Measurements from ENCODE around the gene PPM1N. TPM values are rescaled to one million over a fixed set of nuclear protein-coding genes. Genes with fewer than 3 reads are reported as not detected.
"Not testable (repeated sequence)": the region's sequence is repeated elsewhere in the genome, so short reads cannot be mapped to it uniquely, and the experiment has no call there.

The PPM1N gene
- total RNA-seq, 4 donors from 2014 or later = 1.5 to 1.7 TPM; not detected in 2

GRCh38 chr19:45506989-45507871, 9.0 kb downstream of the PPM1N start, which contains the start of gene VASP:
Gene VASP (plus strand): TSS chr19:45507479. CDS start chr19:45507772, 293 bp downstream.
- Histone ChIP-seq H3K4me1 (peaks cover 0 to 39% (median 10%) of the 10 kb centered on the region in 4 donors), H3K27ac (peak within 1 kb of the TSS; percentile 93 to 98 (median 98)), H3K36me3 (no peaks in the 10 kb centered on the region), H3K9me3 (no peaks in the 10 kb centered on the region), H3K27me3 (no peaks in the 10 kb centered on the region), H3K4me3 (peak within 1 kb of the TSS; percentile 84 to 100 (median 100))
- peak; percentile 93 to 98 (median 96) for DNase-seq
- TF ChIP-seq, protein P1, sequence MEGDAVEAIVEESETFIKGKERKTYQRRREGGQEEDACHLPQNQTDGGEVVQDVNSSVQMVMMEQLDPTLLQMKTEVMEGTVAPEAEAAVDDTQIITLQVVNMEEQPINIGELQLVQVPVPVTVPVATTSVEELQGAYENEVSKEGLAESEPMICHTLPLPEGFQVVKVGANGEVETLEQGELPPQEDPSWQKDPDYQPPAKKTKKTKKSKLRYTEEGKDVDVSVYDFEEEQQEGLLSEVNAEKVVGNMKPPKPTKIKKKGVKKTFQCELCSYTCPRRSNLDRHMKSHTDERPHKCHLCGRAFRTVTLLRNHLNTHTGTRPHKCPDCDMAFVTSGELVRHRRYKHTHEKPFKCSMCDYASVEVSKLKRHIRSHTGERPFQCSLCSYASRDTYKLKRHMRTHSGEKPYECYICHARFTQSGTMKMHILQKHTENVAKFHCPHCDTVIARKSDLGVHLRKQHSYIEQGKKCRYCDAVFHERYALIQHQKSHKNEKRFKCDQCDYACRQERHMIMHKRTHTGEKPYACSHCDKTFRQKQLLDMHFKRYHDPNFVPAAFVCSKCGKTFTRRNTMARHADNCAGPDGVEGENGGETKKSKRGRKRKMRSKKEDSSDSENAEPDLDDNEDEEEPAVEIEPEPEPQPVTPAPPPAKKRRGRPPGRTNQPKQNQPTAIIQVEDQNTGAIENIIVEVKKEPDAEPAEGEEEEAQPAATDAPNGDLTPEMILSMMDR (IDR thresholded peaks at IDR 0.05) = peak in 1 of 6 experiments; percentile 17
- peak; percentile 99 for TF ChIP-seq POLR2A (IDR thresholded peaks at IDR 0.05)

- Histone ChIP-seq H3K9me3 (no peaks in the 10 kb centered on the region), H3K27ac (peak overlapping the region; percentile 93 to 98 (median 98)), H3K36me3 (no peaks in the 10 kb centered on the region), H3K27me3 (no peaks in the 10 kb centered on the region), H3K4me3 (peak overlapping the region; percentile 84 to 100 (median 100)), H3K4me1 (peaks cover 0 to 46% (median 10%) of the 10 kb centered on the region in 4 donors)
- no peak for TF ChIP-seq POLR2A (IDR thresholded peaks at IDR 0.05)
- TF ChIP-seq, protein P1 (IDR thresholded peaks at IDR 0.05) = no peak
- peak in 2 of 3 donors; percentile 59 to 61 for DNase-seq
Measured at GRCh38 chr19:45507872-45508416, 9.7 kb downstream of the PPM1N start.

GRCh38 chr19:45508417-45508860, 10.2 kb downstream of the PPM1N start:
- Histone ChIP-seq H3K27ac (peak overlapping the region; percentile 93 to 98 (median 98)), H3K27me3 (no peaks in the 10 kb centered on the region), H3K36me3 (no peaks in the 10 kb centered on the region), H3K4me1 (peaks cover 0 to 51% (median 10%) of the 10 kb centered on the region in 4 donors), H3K9me3 (no peaks in the 10 kb centered on the region), H3K4me3 (peak overlapping the region; percentile 84 to 100 (median 100))
- peak; percentile 73 to 82 (median 81) for DNase-seq
- TF ChIP-seq POLR2A (IDR thresholded peaks at IDR 0.05) = peak in 1 of 2 donors; percentile 36
- TF ChIP-seq, protein P1 (IDR thresholded peaks at IDR 0.05) = no peak

- DNase-seq = peak; percentile 80 to 88 (median 80)
- H3K27ac ChIP-seq = peak overlapping the region; percentile 93 to 98 (median 98)
- H3K4me3 ChIP-seq = peak overlapping the region; percentile 84 to 100 (median 100)
- H3K27me3 ChIP-seq = no peaks in the 10 kb centered on the region
- TF ChIP-seq, protein P1 (IDR thresholded peaks at IDR 0.05) = peak in 3 of 6 experiments; percentile 4 to 46 (median 20)
- TF ChIP-seq POLR2A (IDR thresholded peaks at IDR 0.05) = peak in 1 of 2 donors; percentile 36
- H3K4me1 ChIP-seq = peaks cover 0 to 57% (median 17%) of the 10 kb centered on the region in 4 donors
- no peaks in the 10 kb centered on the region for H3K9me3 ChIP-seq
- H3K36me3 ChIP-seq = no peaks in the 10 kb centered on the region
Measured at GRCh38 chr19:45508861-45509691, 10.8 kb downstream of the PPM1N start.

GRCh38 chr19:45509692-45510015, 11.4 kb downstream of the PPM1N start:
- H3K36me3 ChIP-seq = no peaks in the 10 kb centered on the region
- no peak for DNase-seq
- TF ChIP-seq, protein P1 (IDR thresholded peaks at IDR 0.05) = no peak
- TF ChIP-seq POLR2A (IDR thresholded peaks at IDR 0.05) = no peak
- peak overlapping the region; percentile 93 to 98 (median 98) for H3K27ac ChIP-seq
- peak overlapping the region; percentile 84 to 100 (median 100) for H3K4me3 ChIP-seq
- H3K4me1 ChIP-seq = peaks cover 0 to 63% (median 22%) of the 10 kb centered on the region in 4 donors
- no peaks in the 10 kb centered on the region for H3K27me3 ChIP-seq
- H3K9me3 ChIP-seq = no peaks in the 10 kb centered on the region

DNA sequence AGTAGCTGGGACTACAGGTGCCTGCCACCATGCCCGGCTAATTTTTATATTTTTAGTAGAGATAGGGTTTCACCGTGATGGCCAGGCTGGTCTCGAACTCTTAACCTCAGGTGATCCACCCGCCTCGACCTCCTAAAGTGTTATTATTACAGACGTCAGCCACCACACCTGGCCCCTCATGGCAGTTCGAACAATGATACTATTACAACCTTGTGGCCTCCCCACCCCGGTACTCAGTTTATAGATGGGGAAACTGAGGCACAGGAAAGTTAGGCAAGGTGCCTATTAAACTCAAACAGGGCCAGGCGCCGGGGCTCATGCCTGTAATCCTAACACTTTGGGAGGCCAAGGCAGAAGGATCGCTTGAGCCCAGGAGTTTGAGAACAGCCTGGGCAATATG, 12.1 kb downstream of the PPM1N start:
- Histone ChIP-seq H3K4me1 (peaks cover 0 to 70% (median 28%) of the 10 kb centered on the region in 4 donors), H3K27ac (peak overlapping the region in 3 of 4 donors; percentile 5 to 98 (median 93))
- not testable (repeated sequence) for H3K27me3 ChIP-seq, H3K9me3 ChIP-seq, H3K4me3 ChIP-seq, DNase-seq, H3K36me3 ChIP-seq

All from Peyer's patch (tissue), 4 donors.